Measurements from ENCODE around the gene MAPK10. TPM values are rescaled to one million over a fixed set of nuclear protein-coding genes. Genes with fewer than 3 reads are reported as not detected.

Gene MAPK10
- total RNA-seq, 1 donor from 2014 or later: 178 TPM

GRCh38 chr4:86278126-86278525, 81.7 kb downstream of the MAPK10 start:
- DNase-seq (ENCODE audit: low spot score): no peak

GRCh38 chr4:86274642-86275041, 85.2 kb downstream of the MAPK10 start:
- DNase-seq (ENCODE audit: low spot score): no peak

GRCh38 chr4:86272669-86273068, 87.2 kb downstream of the MAPK10 start:
- DNase-seq (ENCODE audit: low spot score): no peak

- no peak for DNase-seq (ENCODE audit: low spot score)
These were observed 88.8 kb downstream of the MAPK10 start for GRCh38 chr4:86271057-86271456.

- no peak for DNase-seq (ENCODE audit: low spot score)
These were observed 90.5 kb downstream of the MAPK10 start for GRCh38 chr4:86269354-86269753.

- DNase-seq (ENCODE audit: low spot score): no peak
These were observed 95.6 kb downstream of the MAPK10 start for GRCh38 chr4:86264241-86264640.

DNA sequence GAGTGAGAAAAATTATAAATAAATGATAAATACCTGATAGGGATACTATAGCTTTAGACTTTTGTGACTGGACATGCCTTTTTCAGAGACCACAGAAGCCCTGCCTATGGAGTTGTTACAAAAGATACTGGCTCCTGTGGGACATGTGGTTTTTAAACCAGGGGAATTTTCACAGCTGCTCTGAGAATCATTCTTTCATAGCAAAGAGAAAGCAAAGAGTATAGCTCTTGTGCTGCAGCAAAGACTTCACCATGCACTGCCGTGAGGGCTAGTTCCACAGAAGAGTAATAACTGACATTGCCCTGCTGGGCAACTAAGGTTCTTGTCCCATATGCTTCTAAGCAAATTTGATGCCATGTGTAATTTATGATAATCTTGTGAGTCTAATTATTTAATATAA, 98.2 kb downstream of the MAPK10 start:
- no peak for DNase-seq (ENCODE audit: low spot score)

DNA sequence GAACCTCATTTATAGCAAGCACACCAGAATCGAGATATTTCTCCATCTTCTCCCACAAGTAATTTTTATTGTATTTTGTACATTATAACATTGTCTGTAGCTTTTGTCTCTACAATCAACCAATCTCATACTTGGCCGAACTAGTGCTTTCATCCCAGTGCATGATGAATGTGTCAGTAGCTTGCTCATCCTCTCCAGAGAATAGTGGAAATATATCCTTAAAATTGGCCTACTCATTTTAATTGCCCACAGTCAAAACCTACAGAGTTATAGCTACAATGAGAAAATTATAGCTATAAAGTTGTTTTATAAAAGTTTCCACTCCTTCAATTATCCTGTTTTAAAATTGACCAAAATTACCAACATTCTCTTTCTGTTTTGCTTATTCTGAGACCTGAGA, 103.8 kb downstream of the MAPK10 start:
- no peak for DNase-seq (ENCODE audit: low spot score)

GRCh38 chr4:86250619-86251018, 109.2 kb downstream of the MAPK10 start:
- DNase-seq (ENCODE audit: low spot score): no peak

DNA sequence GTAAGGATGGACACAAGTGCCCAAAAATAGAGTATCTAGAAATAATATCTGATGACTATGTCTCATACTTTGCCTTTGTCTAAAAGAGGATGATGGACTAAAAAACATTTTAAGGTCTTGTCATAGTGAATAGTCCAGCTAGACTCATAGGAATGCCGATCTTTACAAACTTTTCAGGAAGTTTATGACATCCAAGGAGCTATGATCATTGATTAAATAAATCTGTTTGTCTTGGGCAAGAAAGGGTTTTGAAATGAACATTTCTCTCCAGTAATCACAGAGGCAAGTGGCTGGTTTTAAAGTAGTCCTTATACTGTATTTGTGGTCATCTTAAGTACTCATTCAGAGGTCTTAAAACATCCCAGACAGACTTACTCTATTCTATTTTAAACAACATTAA, 109.8 kb downstream of the MAPK10 start:
- DNase-seq (ENCODE audit: low spot score): no peak

DNA sequence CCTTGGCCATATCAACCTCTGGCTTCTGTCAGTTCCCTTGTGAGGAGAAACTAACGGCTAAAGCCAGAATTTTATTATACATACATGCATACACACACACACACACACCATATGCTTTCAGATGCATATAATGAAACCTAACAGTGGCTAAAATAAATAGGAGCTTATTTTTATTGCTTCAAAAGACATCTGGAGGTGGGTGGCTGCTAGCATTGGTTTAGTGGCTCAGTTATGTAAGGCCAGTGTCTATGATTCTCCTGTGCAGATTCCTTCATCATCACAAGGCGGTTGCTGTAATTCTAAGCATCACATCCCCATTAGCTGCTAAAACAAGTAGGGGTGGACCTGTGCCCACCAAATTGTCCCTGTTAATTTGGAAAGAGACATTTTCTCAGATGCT, 110.8 kb downstream of the MAPK10 start:
- no peak for DNase-seq (ENCODE audit: low spot score)

DNA sequence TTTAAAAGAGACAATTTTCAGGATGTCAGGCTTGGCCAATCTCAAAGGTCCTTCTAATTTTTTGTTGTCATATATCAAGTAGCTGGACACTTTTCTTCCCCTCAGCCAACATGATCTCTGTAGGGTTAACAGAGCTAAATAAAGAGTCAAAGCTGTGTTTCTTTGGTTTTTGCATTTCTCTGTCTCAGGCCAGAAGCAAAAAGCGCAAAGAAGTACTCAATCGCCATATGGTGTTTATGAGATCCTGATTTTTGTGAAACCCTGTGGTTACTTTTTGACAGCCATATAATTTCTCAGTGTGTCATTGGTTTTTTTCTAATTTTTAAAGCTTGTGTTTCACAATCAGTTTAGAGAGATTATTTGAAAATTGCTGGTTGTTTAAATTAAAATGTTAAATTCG, 111.9 kb downstream of the MAPK10 start:
- no peak for DNase-seq (ENCODE audit: low spot score)

DNA sequence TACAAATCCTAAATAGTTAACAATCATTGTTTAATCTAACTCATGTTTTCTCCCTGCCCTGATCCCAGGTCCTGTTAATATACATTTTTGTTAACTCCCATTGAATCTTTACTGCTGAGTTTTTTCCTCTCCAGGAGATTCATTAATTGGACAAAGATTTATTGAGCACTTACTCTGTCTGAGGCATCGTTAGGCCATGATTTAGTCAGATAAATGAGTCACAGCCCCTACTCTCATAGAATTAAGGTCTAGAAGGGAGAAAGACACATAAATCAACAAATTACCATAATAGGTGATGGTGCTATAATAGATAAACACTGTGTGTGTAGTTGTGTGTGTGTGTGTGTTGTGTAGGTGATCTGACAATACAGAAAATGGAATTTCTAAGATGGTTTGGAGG, 112.5 kb downstream of the MAPK10 start:
- no peak for DNase-seq (ENCODE audit: low spot score)

GRCh38 chr4:86243750-86244149, 116.1 kb downstream of the MAPK10 start:
- no peak for DNase-seq (ENCODE audit: low spot score)

DNA sequence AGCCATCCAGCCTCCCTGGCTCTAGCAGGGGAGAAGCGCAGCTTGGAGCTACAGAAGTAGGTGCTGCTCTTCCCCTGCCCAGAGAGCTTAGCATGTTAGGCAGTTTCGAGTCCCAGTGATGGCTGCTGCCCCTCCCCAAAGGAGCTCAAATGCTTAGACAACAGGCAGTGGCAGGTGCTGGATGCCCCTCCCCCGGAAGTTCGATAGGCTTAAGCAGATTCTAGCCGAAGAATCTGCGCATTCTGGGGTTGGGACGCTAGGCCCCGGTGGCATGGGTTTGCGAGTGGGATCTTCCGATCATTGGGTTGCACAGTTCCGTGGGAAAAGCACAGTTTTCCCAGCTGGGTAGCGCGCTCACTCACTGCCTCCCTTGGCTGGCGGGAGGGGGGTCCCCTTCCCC, 117.2 kb downstream of the MAPK10 start:
- no peak for DNase-seq (ENCODE audit: low spot score)

DNA sequence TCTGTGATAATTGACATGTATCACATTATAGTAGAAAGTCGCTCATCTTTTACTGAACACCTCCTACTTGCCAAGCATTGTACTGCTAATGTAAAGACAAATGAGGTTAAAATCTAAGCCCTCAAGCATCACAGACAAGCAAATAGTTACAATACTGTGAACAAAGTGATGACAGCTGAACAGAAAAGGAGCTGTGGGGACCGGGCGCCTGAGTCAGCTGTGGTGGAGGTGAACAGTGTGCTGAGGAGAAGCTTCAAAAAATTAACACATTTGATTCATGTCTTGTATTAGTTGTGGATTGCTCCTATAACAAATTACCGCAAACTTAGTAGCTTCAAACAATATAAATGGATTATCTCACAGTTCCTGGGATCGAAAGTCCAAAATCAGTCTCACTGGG, 124.3 kb downstream of the MAPK10 start:
- DNase-seq (ENCODE audit: low spot score): no peak

DNA sequence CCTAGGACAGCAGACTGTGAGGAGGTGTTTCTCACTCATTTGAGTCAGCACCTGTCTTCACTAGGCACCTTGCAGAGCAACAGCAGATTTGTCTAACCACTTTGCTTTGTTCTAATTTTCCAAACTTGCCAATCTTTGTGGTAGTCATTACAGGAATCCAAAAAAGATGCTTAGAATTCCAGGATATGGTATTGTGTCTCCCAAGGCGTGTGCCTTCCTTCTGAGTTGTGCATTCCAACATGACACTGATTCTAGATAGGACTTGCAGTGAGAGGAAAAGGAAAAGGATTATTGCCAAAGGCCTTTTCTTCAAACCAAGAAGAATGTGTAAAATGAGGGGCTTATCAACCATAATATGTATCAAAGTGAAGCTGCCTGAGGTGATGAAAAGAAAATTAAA, 126.2 kb downstream of the MAPK10 start:
- DNase-seq (ENCODE audit: low spot score): no peak

- DNase-seq (ENCODE audit: low spot score): no peak
These were observed 126.8 kb downstream of the MAPK10 start for GRCh38 chr4:86233090-86233489.

- DNase-seq (ENCODE audit: low spot score): no peak
These were observed 136.4 kb downstream of the MAPK10 start for GRCh38 chr4:86223472-86223871.

DNA sequence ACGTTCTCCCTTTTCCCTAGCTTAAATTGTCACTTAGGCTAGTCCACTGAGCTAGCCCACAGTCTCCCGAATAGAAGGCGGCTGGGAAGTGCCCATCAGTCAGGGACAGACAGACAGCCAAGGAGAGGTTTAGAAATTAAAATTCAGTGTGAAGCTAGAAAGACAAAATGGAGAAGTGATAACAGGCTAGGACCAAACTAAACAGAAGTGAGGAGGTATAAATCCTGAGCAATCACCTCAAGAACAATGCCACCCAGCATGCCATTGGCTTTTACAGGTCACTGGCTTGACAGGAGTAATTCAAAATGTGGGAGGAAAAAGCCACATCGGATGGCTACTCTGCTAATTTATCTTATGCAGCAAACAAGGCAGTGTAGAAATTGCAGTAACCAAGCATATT, 138.9 kb downstream of the MAPK10 start:
- DNase-seq (ENCODE audit: low spot score): no peak

- no peak for DNase-seq (ENCODE audit: low spot score)
These were observed 139.7 kb downstream of the MAPK10 start for GRCh38 chr4:86220121-86220520.

- DNase-seq (ENCODE audit: low spot score): no peak
These were observed 140.9 kb downstream of the MAPK10 start for GRCh38 chr4:86218746-86219473.

DNA sequence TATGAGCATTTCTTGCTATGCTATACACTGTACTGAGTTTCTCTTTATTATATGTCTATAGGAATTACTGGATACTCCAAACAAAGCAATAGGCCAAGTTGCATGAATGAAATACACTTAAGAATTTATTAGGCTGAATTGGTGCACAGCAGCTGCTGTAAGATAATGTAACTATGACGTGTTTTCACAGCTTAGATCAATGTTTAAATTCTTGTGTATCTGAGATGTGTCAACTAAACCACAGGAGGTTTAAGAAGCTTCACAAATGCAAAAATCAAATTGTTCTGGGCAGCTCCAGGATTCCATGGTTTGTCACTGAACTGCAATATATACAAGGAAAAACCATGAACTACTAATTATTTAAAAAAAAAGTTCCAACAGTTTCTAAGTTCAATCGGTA, 156.7 kb downstream of the MAPK10 start:
- no peak for DNase-seq (ENCODE audit: low spot score)

DNA sequence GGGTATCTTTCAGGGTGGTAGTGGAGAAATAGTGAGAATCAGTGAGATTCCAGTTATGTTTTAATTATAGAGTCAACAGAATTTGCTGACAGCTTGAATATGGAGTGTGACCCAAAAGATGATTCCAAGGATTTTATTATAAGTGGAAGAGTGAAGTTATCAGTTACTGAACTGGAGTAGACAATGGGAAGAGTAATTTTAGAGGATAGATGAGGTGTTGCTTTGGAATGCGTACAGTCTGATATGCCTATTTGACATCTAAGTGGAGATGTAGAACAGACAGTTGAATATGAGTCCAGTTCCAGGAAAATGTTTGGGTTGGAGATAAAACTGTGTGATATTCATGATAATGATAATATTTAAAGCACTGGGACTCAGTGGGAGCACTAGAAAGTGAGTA, 174.2 kb downstream of the MAPK10 start:
- DNase-seq (ENCODE audit: low spot score): no peak
